Renal pelvis (tissue), 4 donors: ENCODE data around the gene ITFG2. TPM values are rescaled to one million over a fixed set of nuclear protein-coding genes. Genes with fewer than 3 reads are reported as not detected.

Experiments
- DNase-seq: peaks from one replicate; pipeline ENCODE4 v3.0.0-alpha.2; 2013
- polyA plus RNA-seq, 3 donors: library from polyadenylated mRNA; unstranded; fragments of 120-200 nt; gene quantifications; one replicate each; pipeline ENCODE4 v1.2.1, GENCODE V29; 2013; ENCODE audit not compliant: insufficient read length in 3 of 3

Gene ITFG2
- polyA plus RNA-seq, 3 donors, result 62.4 to 99.0 (median 81.0) TPM

DNA sequence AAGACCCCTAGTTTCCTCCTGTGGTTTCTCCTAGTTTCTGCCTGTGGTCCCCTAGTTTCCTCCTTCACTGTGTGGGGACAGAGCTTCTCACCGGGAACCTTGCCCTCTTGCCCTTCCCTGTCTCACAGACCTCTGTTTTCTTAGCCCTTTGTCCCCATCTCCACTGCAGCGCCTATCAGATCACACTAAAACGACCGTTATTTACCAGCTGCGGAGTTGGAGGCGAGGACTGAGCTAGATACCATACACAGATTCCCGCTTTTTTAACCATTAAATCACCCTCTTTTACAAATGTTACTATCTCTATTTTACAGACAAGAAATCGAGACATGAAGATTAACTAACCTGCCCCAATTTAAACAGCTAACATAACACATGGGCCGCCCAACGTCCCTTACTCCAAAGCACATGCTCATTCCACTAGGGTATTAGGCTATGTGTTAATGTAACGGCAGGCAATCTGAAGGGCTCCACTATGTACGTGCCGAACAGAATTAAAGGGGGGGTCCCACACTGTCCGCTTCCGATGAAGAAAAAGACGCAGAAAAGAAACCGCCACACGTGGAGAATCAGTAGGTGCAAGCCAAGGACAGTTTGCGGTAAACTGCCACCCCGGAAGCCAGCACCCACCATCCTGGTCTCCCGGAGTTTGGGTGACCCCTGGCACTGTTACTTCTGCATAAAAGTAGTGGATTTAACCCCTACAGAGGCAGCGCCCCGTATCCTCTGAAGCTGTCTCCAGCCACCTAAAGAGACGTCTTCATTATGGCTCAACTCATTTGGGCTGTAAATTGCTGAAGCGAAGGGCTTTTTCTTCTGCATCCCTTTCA is 19.6 kb upstream of the ITFG2 start:
- DNase-seq, result no peak

DNA sequence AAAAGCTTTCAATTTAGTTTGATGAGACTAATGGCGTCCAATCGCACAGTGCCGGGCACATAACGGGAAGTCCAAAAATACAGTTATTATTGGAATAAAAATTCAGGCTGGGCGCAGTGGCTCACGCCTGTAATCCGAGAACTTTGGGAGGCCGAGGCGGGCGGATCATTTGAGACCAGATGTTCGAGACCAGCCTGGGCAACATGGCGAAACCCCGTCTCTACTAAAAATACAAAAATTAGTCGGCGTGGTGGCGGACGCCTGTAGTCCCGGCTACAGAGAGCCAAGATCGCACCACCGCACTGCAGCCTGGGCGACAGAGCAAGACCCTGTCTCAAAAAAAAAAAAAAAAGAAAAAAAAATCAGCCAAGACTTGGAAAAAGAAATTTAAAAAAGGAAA is 18.9 kb upstream of the ITFG2 start:
- DNase-seq, result no peak

GRCh38 chr12:2794191-2794735 is 18.2 kb upstream of the ITFG2 start:
- no peak for DNase-seq

DNA sequence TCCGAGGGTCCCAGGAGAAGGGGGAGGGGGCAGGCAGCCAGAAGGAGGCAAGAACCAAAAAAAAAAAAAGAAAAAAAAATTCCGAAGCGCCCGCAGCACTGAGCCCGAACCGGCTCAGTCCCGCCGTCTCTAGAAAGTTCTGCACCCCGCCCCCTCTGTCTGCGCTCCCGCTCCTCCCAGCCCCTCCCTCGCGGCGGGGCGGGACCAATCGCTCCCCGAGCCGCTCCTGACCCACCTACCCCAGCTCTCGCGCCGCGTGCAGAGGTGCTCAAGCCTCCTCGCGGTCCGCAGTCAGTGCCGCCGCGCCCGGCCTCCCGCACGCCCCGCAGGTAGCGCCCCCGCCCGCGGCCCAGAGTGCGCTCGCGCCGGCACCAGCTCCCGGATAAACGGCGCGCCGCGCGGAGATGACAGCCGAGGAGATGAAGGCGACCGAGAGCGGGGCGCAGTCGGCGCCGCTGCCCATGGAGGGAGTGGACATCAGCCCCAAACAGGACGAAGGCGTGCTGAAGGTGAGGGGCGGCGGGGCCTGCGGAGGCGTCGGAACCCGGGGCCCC is 17.7 kb upstream of the ITFG2 start, which contains the start of gene FKBP4:
Gene FKBP4 (plus strand): TSS at position 235 of the 554 bp plus-strand sequence. CDS start 170 bp downstream, at position 405.
- peak; percentile 88 for DNase-seq

- DNase-seq, result no peak
Measured at GRCh38 chr12:2795291-2796186, 16.9 kb upstream of the ITFG2 start.

DNA sequence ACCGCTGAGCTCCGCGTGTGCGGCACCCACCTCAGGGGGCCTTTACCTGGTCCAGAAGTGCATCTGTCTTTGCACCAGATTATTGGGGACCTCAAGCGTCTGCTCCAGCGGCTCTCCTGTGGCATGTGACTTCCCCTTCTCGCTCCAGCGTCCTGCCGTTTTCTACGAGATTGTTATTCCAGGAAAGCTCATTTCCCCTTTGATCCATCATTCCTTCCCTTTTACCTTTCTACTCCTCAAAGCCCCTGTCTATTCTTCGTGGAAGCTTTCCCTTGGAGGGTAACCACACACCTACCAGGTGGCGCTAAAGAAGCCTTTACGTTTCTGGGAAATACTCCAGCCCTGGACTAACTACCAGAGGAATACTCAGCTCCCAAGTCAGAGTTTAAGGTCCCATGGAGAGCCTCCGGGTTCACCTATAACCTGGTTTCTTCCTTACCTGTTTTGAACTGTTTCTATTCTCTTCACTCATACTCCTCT is 16.2 kb upstream of the ITFG2 start:
- no peak for DNase-seq

GRCh38 chr12:2797721-2798418 is 14.6 kb upstream of the ITFG2 start:
- DNase-seq, result no peak

- no peak for DNase-seq
Measured at GRCh38 chr12:2800046-2800570, 12.4 kb upstream of the ITFG2 start.

GRCh38 chr12:2801044-2801783 is 11.3 kb upstream of the ITFG2 start:
- DNase-seq, result no peak

GRCh38 chr12:2803635-2804392 is 8.7 kb upstream of the ITFG2 start:
- no peak for DNase-seq

DNA sequence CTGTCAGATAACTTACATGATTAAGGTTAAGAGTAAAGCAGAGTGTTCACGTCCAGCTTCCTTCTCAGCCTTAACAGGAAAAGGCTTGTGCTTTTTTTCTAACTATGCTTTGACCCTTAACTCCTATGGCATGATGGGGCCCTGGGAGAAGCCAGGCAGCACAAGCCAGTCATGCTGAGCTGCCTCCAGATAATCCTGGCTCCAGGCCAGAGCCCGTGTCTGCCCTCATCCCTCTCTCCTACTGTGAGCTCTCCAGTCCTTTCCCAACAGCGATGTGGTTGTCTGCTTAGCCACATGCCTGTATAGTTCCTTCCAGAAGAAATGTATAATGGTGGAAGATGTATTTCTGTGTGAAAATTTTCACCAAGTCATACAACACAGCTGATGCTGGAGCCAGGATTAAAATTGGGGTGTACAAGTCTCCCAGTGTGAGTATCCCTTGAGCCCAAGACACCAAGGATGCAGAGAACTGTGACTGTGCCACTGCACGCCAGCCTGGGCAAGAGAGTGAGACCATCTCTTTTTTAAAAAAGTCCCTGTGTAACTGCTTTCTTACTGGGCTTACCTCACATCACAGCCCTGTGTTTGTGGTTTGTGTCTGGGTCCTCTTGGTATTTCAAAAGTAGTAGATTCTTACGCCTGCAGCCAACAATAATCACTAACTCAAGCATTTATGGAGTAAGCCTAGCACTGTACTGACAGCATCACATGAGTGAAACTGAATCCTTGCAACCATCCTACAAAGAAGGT is 7.9 kb upstream of the ITFG2 start:
- DNase-seq, result no peak

- no peak for DNase-seq
Measured at GRCh38 chr12:2805143-2805520, 7.3 kb upstream of the ITFG2 start.

DNA sequence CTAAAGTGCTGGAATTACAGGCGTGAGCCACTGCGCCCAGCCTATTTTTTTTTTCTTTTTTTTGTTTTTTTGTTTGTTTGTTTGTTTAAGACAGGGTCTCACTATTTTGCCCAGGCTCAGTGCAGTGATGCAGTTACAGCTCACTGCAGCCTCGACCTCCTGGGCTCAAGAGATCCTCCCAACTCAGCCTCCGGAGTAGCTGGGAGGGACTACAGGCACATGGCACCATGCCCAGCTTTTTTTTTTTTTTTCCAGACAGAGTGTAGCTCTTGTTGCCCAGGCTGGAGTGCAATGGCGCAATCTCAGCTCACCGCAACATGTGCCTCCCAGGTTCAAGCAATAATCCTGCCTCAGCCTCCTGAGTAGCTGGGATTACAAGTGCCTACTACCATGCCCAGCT is 5.8 kb upstream of the ITFG2 start:
- DNase-seq, result no peak

DNA sequence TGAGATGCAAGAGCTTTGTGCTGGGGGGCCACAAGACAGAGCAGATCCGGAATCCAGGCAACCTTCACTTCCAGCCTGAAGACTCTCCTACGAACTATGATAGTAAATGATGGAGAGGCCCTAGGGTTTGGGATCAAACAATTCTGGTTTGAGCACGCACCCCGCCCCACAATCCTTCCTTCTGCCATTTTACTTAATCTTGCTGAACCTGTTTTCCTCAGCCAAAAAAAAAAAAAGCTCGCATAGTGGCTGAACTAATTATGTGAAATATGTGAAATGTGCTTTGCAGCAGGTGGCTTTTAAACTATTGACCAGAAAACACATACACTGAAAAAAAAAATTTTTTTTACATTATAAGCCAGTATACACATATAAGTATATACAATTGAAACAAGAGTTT is 667 bp upstream of the ITFG2 start:
- DNase-seq, result no peak

DNA sequence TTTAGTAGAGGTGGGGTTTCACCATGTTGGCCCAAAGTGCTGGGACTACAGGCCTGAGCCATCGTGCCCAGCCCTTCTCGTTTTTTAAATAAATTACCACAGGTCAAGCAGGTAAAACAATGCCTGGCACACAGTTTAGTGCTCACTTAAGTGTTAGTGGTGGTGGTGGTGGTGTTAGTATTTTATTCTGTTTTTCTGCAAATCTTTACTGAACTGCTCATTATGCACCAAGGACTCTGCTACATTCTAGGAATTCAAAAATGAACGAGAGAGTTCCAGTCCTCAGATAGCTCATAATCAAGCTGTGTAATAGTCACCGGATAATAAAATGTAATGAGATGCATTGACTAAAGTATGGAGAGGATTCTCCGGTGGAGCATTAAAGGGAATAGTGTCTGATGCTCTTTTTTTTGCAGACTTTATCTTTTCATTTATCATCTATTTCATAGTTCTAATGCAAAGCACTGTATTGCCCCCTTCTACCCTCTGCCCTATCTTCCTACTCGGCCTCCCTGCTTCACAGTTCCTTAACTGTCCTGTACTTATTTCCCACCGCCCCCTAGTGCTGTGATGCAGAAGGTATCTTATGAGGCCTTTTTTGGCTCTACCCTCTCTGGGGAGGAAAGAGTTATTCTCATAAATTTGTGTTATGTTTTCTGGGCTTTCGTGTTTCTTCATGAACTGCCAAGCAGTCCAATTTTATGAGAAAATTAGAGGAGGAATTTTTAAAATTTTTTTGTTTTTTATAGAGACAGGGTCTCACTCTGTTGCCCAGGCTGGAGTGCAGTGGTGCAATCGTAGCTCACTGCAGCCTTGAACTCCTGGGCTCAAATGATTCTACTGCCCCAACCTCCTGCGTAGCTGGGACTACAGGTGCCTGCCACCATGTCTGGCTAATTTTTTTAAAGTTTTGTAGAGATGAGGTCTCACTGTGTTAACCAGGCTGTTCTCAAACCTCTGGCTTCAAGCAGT is 1.0 kb downstream of the ITFG2 start:
- DNase-seq, result no peak

DNA sequence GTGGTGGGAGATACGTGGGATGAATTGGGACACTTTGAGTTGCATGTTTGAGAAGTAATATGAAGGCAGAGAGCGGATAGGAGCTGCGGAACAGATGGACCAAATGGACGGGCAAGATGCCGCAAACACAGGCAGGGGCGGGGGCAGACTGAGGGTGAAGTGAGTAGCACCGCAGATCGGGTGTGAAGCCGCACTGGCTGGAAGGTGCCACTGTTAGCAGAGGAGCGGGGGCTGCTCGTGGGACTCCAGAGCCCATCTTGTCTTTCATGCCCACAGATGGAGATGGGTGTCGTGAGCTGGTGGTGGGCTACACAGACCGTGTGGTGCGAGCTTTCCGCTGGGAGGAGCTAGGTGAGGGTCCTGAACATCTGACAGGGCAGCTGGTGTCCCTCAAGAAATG is 7.3 kb downstream of the ITFG2 start:
- DNase-seq, result no peak

- no peak for DNase-seq
Measured at GRCh38 chr12:2820432-2820831, 8.0 kb downstream of the ITFG2 start.

DNA sequence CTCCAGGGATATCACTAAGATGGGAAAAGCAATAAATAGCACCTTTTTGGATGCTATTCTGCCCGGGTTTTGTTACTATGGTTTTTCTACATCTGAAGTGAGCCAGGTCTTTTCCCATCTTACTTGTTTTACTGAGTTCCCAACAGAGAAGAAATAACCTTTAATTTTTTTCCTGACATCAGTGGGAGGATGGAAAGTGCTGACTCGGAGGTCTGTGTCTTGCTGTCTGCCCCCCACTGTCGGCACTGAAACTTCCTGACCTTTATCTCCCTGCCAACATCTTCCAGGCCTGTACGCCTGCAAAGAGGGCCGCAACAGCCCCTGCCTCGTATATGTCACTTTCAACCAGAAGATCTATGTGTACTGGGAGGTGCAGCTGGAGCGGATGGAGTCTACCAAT is 11.0 kb downstream of the ITFG2 start:
- no peak for DNase-seq
